Lower leg skin (tissue), 4 donors: ENCODE results near the gene DAB2IP. TPM values are rescaled to one million over a fixed set of nuclear protein-coding genes. Genes with fewer than 3 reads are reported as not detected.
A peak's percentile ranks its signal among the peaks of the same experiment; 100 is the strongest.

ENCODE experiments used
- DNase-seq, 2 donors: peaks; one replicate each; pipeline ENCODE4 v3.0.0-alpha.2; 2019; ENCODE audit warnings: low spot score in 2 of 2
- H3K4me3 ChIP-seq: fragments of 200-600 bp; sonication (generic); 2 replicates; pipeline ENCODE4 v1.5.1; 2017; ENCODE audit warnings: mild to moderate bottlenecking, low read depth; ENCODE audit not compliant: poor library complexity, severe bottlenecking
- CTCF ChIP-seq, 3 donors: fragments of 450-650 bp; IDR thresholded peaks; one replicate each; pipeline ENCODE4 v1.5.1; 2016; ENCODE audit warnings: antibody characterized with exemption in 3 of 3, mild to moderate bottlenecking in 3 of 3, moderate library complexity in 2 of 3
- POLR2A ChIP-seq, 2 donors: fragments of 450-650 bp; IDR thresholded peaks; one replicate each; pipeline ENCODE4 v1.6.1; 2016 to 2017; ENCODE audit warnings: antibody characterized with exemption in 2 of 2, mild to moderate bottlenecking in 1 of 2, moderate library complexity in 1 of 2
- WGBS, 2 donors: methylation state at CpG; one replicate each; pipeline ENCODE4 v1.1.5; 2018; 5-methylcytosine and 5-hydroxymethylcytosine counted together
- intact Hi-C: fragments of 100-400 bp; cut with DNase I; formaldehyde crosslinking; loops from one replicate; pipeline ENCODE4 v1.15.0; 2023; ENCODE audit warnings: low total_unique reads
- total RNA-seq, 4 donors: library from RNA; depleted of rRNA; stranded (reverse); fragments of >200 nt; gene quantifications; one replicate each; pipeline ENCODE4 v1.1.0, GENCODE V29; 2016

Gene DAB2IP
- total RNA-seq, 4 donors from 2014 or later: 42.5 to 68.0 (median 57.0) TPM

GRCh38 chr9:121696930-121697329 lies 45.5 kb downstream of the DAB2IP start:
- 53 to 77% methylated on average over 1 of the region's 1 CpG for WGBS, 2 donors
- intact Hi-C loops: loop anchor here (5.0 kb wide), 1 partner anchor 230 kb away; no protein-coding TSS in a partner anchor
- TF ChIP-seq CTCF (IDR thresholded peaks at IDR 0.05) (no peak), POLR2A (IDR thresholded peaks at IDR 0.05) (no peak)

GRCh38 chr9:121698627-121699570 lies 47.5 kb downstream of the DAB2IP start:
- peak; percentile 45 to 92 for DNase-seq
- 12 to 39% methylated on average over 13 to 36 of the region's 130 CpGs for WGBS, 2 donors
- H3K4me3 ChIP-seq: peak overlapping the region; percentile 37
- intact Hi-C loops: loop anchor here (5.0 kb wide), 1 partner anchor 232 kb away; no protein-coding TSS in a partner anchor
- no peak for TF ChIP-seq CTCF (IDR thresholded peaks at IDR 0.05)
- TF ChIP-seq POLR2A (IDR thresholded peaks at IDR 0.05): no peak

More at GRCh38 chr9:121696930-121697329, 45.5 kb downstream of the DAB2IP start:
- DNase-seq: no peak
- no peak overlapping the region for H3K4me3 ChIP-seq

- no peak for TF ChIP-seq POLR2A (IDR thresholded peaks at IDR 0.05)
- H3K4me3 ChIP-seq: peak overlapping the region; percentile 37
- WGBS, 2 donors: 2 to 3% methylated on average over 6 to 24 of the region's 36 CpGs
- peak in 1 of 2 donors; percentile 90 for DNase-seq
- intact Hi-C loops: loop anchor here (5.0 kb wide), 1 partner anchor 232 kb away; no protein-coding TSS in a partner anchor
These were observed 48.2 kb downstream of the DAB2IP start for GRCh38 chr9:121699571-121700164.

- intact Hi-C loops: no loop called here
- H3K4me3 ChIP-seq: no peak overlapping the region
- WGBS, 2 donors: 11 to 20% methylated on average over 14 to 19 of the region's 21 CpGs
- DNase-seq: peak; percentile 58 to 94
- no peak for TF ChIP-seq CTCF (IDR thresholded peaks at IDR 0.05)
- TF ChIP-seq POLR2A (IDR thresholded peaks at IDR 0.05): no peak
These were observed 48.9 kb downstream of the DAB2IP start for GRCh38 chr9:121700165-121700831.

GRCh38 chr9:121700832-121701419 lies 49.5 kb downstream of the DAB2IP start:
- DNase-seq: no peak
- TF ChIP-seq POLR2A (IDR thresholded peaks at IDR 0.05) (no peak), CTCF (IDR thresholded peaks at IDR 0.05) (no peak)
- intact Hi-C loops: no loop called here
- no peak overlapping the region for H3K4me3 ChIP-seq
- WGBS, 2 donors: 19 to 41% methylated on average over 20 to 26 of the region's 26 CpGs
